Measurements from ENCODE around the gene PNLIPRP3. TPM values are rescaled to one million over a fixed set of nuclear protein-coding genes. Genes with fewer than 3 reads are reported as not detected.

PNLIPRP3 gene
- total and polyA plus RNA-seq, 2 donors (not counting 3 experiments of a cell fraction or from before 2014, with no cell fraction given) = not detected

DNA sequence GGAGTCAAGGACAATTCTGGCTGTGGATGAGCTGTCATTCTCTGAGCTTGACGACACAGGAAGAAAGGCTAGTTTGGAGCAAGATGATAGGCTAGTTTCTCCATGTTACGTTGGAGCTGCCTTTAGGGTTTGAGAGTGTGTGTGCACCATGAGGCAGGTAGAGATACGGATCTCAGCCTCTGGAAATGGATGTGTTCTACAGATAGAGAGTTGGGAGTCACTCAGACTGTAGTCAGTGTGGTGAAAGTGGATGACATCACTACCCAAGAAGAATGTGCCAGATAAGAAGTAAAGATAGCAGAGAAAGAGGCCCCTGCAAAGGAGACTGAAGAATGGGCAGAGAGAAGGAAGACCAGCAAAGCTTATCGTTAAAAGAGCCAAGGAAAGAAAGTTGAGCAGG, 42.4 kb downstream of the PNLIPRP3 start:
- Histone ChIP-seq H2AFZ (ENCODE audit: low read depth, low read length) (no peak overlapping the region), H3K4me1 (ENCODE audit: control insufficient read depth, extremely low read depth, insufficient read depth, low read length) (no peaks in the 10 kb centered on the region), H3K4me2 (ENCODE audit: insufficient read depth, low read length) (no peak overlapping the region), H3K9me3 (replicated peaks; ENCODE audit: control insufficient read depth, insufficient read depth, low read length) (no peaks in the 10 kb centered on the region), H3K27me3 (ENCODE audit: control insufficient read depth in 2 of 2, insufficient read depth in 2 of 2, low read length in 2 of 2) (no peaks in the 10 kb centered on the region), H3K79me2 (ENCODE audit: control insufficient read depth, insufficient read depth, low read length) (no peaks in the 10 kb centered on the region), H3K9ac (replicated peaks; ENCODE audit: extremely low read depth, insufficient read depth, low read length) (no peak overlapping the region), H4K20me1 (replicated peaks; ENCODE audit: control insufficient read depth, extremely low read depth, insufficient read depth, low read length) (no peaks in the 10 kb centered on the region), H3K36me3 (ENCODE audit: control insufficient read depth in 2 of 2, extremely low read depth in 1 of 2, insufficient read depth in 2 of 2, low read length in 2 of 2) (no peaks in the 10 kb centered on the region), H3K4me3 (replicated peaks in 1 of 3; ENCODE audit: insufficient read depth in 1 of 3, low read depth in 1 of 3, low read length in 3 of 3) (no peak overlapping the region), H3K9me1 (replicated peaks; ENCODE audit: control insufficient read depth, extremely low read depth, insufficient read depth, low read length) (no peaks in the 10 kb centered on the region), H3K27ac (ENCODE audit: insufficient read depth, low read depth, low read length) (no peak overlapping the region)
- no peak for FAIRE-seq
- DNase-seq (ENCODE audit: low read depth, low spot score) = no peak
- ChIA-PET POLR2A (no interaction called here), CTCF (no interaction called here)
- intact Hi-C loops (cut with micrococcal nuclease) = no loop called here
- dilution Hi-C loops (cut with MboI; ENCODE audit: extremely low pct_ligation_motif_present, low sequenced_read_pairs) = no loop called here
- TF ChIP-seq FOS (IDR thresholded peaks at IDR 0.05; ENCODE audit: borderline replicate concordance, insufficient read depth, low read length) = no peak
- no peak for TF ChIP-seq POLR2A (IDR thresholded peaks at IDR 0.05; ENCODE audit: low read depth, low read length)
- TF ChIP-seq MYC (IDR thresholded peaks at IDR 0.05; ENCODE audit: low read depth, low read length) = no peak
- TF ChIP-seq JUN (IDR thresholded peaks at IDR 0.05; ENCODE audit: borderline replicate concordance, insufficient read depth, insufficient read length, low read depth) = no peak
- TF ChIP-seq EZH2 (IDR thresholded peaks at IDR 0.05; ENCODE audit: borderline replicate concordance, low read depth, low read length, severe bottlenecking) = no peak
- TF ChIP-seq, protein P1, sequence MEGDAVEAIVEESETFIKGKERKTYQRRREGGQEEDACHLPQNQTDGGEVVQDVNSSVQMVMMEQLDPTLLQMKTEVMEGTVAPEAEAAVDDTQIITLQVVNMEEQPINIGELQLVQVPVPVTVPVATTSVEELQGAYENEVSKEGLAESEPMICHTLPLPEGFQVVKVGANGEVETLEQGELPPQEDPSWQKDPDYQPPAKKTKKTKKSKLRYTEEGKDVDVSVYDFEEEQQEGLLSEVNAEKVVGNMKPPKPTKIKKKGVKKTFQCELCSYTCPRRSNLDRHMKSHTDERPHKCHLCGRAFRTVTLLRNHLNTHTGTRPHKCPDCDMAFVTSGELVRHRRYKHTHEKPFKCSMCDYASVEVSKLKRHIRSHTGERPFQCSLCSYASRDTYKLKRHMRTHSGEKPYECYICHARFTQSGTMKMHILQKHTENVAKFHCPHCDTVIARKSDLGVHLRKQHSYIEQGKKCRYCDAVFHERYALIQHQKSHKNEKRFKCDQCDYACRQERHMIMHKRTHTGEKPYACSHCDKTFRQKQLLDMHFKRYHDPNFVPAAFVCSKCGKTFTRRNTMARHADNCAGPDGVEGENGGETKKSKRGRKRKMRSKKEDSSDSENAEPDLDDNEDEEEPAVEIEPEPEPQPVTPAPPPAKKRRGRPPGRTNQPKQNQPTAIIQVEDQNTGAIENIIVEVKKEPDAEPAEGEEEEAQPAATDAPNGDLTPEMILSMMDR (IDR thresholded peaks at IDR 0.05; ENCODE audit: extremely low read depth in 1 of 2, insufficient read depth in 1 of 2, low read depth in 1 of 2, low read length in 2 of 2) = no peak
- no peak for TF ChIP-seq GATA2 (IDR thresholded peaks at IDR 0.05; ENCODE audit: insufficient read depth, insufficient read length, low read depth, low read length)
- no peak for TF ChIP-seq POLR2AphosphoS5 (IDR thresholded peaks at IDR 0.05; ENCODE audit: insufficient read depth, low read depth, low read length)
- TF ChIP-seq, protein P2, sequence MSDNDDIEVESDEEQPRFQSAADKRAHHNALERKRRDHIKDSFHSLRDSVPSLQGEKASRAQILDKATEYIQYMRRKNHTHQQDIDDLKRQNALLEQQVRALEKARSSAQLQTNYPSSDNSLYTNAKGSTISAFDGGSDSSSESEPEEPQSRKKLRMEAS (IDR thresholded peaks at IDR 0.05; ENCODE audit: insufficient read depth, insufficient read length) = no peak
- BruUV-seq (replicated peaks) = no TSS peak

Measured in endothelial cell of umbilical vein (primary cell).